T-helper 17 cell (primary cell): Measurements from ENCODE around the gene ADAMTS17. TPM values are rescaled to one million over a fixed set of nuclear protein-coding genes. Genes with fewer than 3 reads are reported as not detected.
"Not testable (repeated sequence)": the region's sequence is repeated elsewhere in the genome, so short reads cannot be mapped to it uniquely, and the experiment has no call there.

ENCODE experiments used
- ATAC-seq: fragments of 150-1000 bp; cut with Tn5 transposase; 2 replicates; pipeline ENCODE4 v1.10.0; 2021; ENCODE audit warnings: mild to moderate bottlenecking, moderate library complexity
- DNase-seq, 3 donors: peaks; one replicate each; pipeline versions ENCODE4 v3.0.0 to v3.0.0-alpha.2; 2020 to 2021
- H3K9me3 ChIP-seq: one replicate; pipeline ENCODE4 v1.7.0; 2013; ENCODE audit warnings: low read length, mild to moderate bottlenecking; ENCODE audit not compliant: control insufficient read depth, poor library complexity, severe bottlenecking
- H3K27ac Mint-ChIP-seq: one replicate; pipeline ENCODE4 v1.8.0; 2022; ENCODE audit warnings: mild to moderate bottlenecking, moderate library complexity, mixed read lengths
- H3K27me3 Mint-ChIP-seq: one replicate; pipeline ENCODE4 v1.8.0; 2022; ENCODE audit warnings: mixed read lengths
- H3K36me3 Mint-ChIP-seq: one replicate; pipeline ENCODE4 v1.8.0; 2022; ENCODE audit warnings: low read depth, mixed read lengths
- H3K4me1 Mint-ChIP-seq: one replicate; pipeline ENCODE4 v1.8.0; 2022; ENCODE audit warnings: mild to moderate bottlenecking, mixed read lengths
- H3K4me3 Mint-ChIP-seq: one replicate; pipeline ENCODE4 v1.8.0; 2022; ENCODE audit warnings: mild to moderate bottlenecking, moderate library complexity, mixed read lengths
- total RNA-seq, 4 donors: library from RNA in 2 of 4; stranded (reverse) in 2 of 4; gene quantifications; one replicate each; pipeline ENCODE4 v1.2.3 and lab custom pipeline; 2022 to 2026

Gene ADAMTS17
- total RNA-seq, 2 donors from 2014 or later, result 8.1 to 10.6 TPM

GRCh38 chr15:99943466-99943865, 398.3 kb downstream of the ADAMTS17 start:
- Mint-ChIP-seq H3K4me1 (no peaks in the 10 kb centered on the region), H3K27ac (no peak overlapping the region), H3K4me3 (no peak overlapping the region), H3K27me3 (no peaks in the 10 kb centered on the region), H3K36me3 (peaks cover 2% of the 10 kb centered on the region)
- no peak for DNase-seq
- H3K9me3 ChIP-seq, result peaks cover 4% of the 10 kb centered on the region
- ATAC-seq, result no peak

GRCh38 chr15:99932676-99933402, 408.9 kb downstream of the ADAMTS17 start:
- no peak overlapping the region for H3K27ac Mint-ChIP-seq
- ATAC-seq (no peak), DNase-seq (no peak)
- H3K27me3 Mint-ChIP-seq, result peaks cover 6% of the 10 kb centered on the region
- H3K36me3 Mint-ChIP-seq, result no peaks in the 10 kb centered on the region
- peaks cover 11% of the 10 kb centered on the region for H3K4me1 Mint-ChIP-seq
- H3K9me3 ChIP-seq, result no peaks in the 10 kb centered on the region
- H3K4me3 Mint-ChIP-seq, result no peak overlapping the region

GRCh38 chr15:99931703-99932603, 409.8 kb downstream of the ADAMTS17 start:
- Mint-ChIP-seq H3K27ac (no peak overlapping the region), H3K36me3 (no peaks in the 10 kb centered on the region), H3K4me3 (no peak overlapping the region), H3K4me1 (peaks cover 11% of the 10 kb centered on the region), H3K27me3 (peaks cover 6% of the 10 kb centered on the region)
- no peaks in the 10 kb centered on the region for H3K9me3 ChIP-seq
- ATAC-seq, result no peak
- DNase-seq, result no peak

- DNase-seq, result no peak
- H3K9me3 ChIP-seq, result no peaks in the 10 kb centered on the region
- Mint-ChIP-seq H3K27ac (no peak overlapping the region), H3K36me3 (no peaks in the 10 kb centered on the region), H3K4me3 (no peak overlapping the region), H3K27me3 (peaks cover 6% of the 10 kb centered on the region), H3K4me1 (peaks cover 15% of the 10 kb centered on the region)
- ATAC-seq, result no peak
Measured at GRCh38 chr15:99930696-99931095, 411.1 kb downstream of the ADAMTS17 start.

- ATAC-seq (no peak), DNase-seq (no peak)
- H3K36me3 Mint-ChIP-seq, result no peaks in the 10 kb centered on the region
- peaks cover 15% of the 10 kb centered on the region for H3K4me1 Mint-ChIP-seq
- peaks cover 7% of the 10 kb centered on the region for H3K27me3 Mint-ChIP-seq
- H3K27ac Mint-ChIP-seq, result no peak overlapping the region
- no peaks in the 10 kb centered on the region for H3K9me3 ChIP-seq
- H3K4me3 Mint-ChIP-seq, result peak overlapping the region; percentile 80
Measured at GRCh38 chr15:99929266-99929665, 412.5 kb downstream of the ADAMTS17 start.

- H3K27ac Mint-ChIP-seq, result peak overlapping the region; percentile 37
- H3K36me3 Mint-ChIP-seq, result no peaks in the 10 kb centered on the region
- H3K27me3 Mint-ChIP-seq, result peaks cover 8% of the 10 kb centered on the region
- peak overlapping the region; percentile 80 for H3K4me3 Mint-ChIP-seq
- DNase-seq, result peak; percentile 86 to 90 (median 87)
- ATAC-seq, result peak; percentile 95
- peaks cover 15% of the 10 kb centered on the region for H3K4me1 Mint-ChIP-seq
- H3K9me3 ChIP-seq, result no peaks in the 10 kb centered on the region
Measured at GRCh38 chr15:99928429-99928981, 413.3 kb downstream of the ADAMTS17 start.

GRCh38 chr15:99926532-99926931, 415.2 kb downstream of the ADAMTS17 start:
- not testable (repeated sequence) for H3K27ac Mint-ChIP-seq, H3K9me3 ChIP-seq, H3K4me3 Mint-ChIP-seq, ATAC-seq, H3K36me3 Mint-ChIP-seq
- DNase-seq, result peak in 1 of 3 donors; percentile 44
- Mint-ChIP-seq H3K4me1 (peaks cover 16% of the 10 kb centered on the region), H3K27me3 (peaks cover 24% of the 10 kb centered on the region)

GRCh38 chr15:99925661-99926461, 415.9 kb downstream of the ADAMTS17 start:
- H3K27me3 Mint-ChIP-seq, result peaks cover 28% of the 10 kb centered on the region
- peaks cover 17% of the 10 kb centered on the region for H3K4me1 Mint-ChIP-seq
- H3K9me3 ChIP-seq, result no peaks in the 10 kb centered on the region
- peak overlapping the region; percentile 81 for H3K4me3 Mint-ChIP-seq
- no peak overlapping the region for H3K27ac Mint-ChIP-seq
- H3K36me3 Mint-ChIP-seq, result peaks cover 2% of the 10 kb centered on the region
- DNase-seq (peak; percentile 60 to 80 (median 76)), ATAC-seq (peak; percentile 78)

GRCh38 chr15:99923711-99924110, 418.1 kb downstream of the ADAMTS17 start:
- Mint-ChIP-seq H3K4me3 (no peak overlapping the region), H3K27ac (peak overlapping the region; percentile 79), H3K36me3 (peaks cover 4% of the 10 kb centered on the region), H3K27me3 (peaks cover 41% of the 10 kb centered on the region), H3K4me1 (peaks cover 6% of the 10 kb centered on the region)
- ATAC-seq (no peak), DNase-seq (no peak)
- no peaks in the 10 kb centered on the region for H3K9me3 ChIP-seq

Other genes with a start within 250 kb of the ADAMTS17 start
- gene CERS3, start 187.0 kb upstream of the ADAMTS17 start, total RNA-seq, result 1 to 10 TPM; 2.0 to 2.8 TPM